Activated CD4-positive, alpha-beta T cell treated with anti-CD3 and anti-CD28 coated beads, Interleukin-2, amount 50 U/mL, for 48 hours (primary cell): ENCODE measurements around the gene TFG.

ENCODE experiments used
- DNase-seq, 2 experiments: peaks; one replicate each; pipeline ENCODE4 v3.0.0-alpha.2; 2020

Gene TFG

GRCh38 chr3:100708644-100708988, 678 bp upstream of the TFG start:
- no peak for DNase-seq

DNA sequence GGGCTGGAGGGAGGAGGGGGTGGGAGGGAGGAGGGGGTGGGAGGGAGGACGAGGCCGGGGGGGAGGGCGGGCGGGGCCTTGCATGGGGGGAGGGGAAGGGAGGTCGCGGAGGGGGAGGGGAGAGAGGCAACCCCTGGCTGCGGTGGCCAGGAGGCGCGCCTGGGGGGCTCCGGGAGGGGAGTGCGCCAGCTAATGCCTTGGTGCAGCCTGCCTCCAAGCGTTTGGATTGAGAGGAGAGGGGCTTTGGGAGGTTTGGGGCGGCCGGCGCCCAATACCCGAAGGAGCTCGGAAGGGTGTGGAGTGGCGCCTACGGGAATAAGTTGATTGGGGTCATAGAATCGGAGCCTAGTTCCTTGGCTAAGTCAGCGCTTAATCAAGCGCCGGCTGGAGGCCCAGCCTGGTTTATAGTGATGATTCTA, 557 bp downstream of the TFG start:
- DNase-seq = peak; percentile 27

DNA sequence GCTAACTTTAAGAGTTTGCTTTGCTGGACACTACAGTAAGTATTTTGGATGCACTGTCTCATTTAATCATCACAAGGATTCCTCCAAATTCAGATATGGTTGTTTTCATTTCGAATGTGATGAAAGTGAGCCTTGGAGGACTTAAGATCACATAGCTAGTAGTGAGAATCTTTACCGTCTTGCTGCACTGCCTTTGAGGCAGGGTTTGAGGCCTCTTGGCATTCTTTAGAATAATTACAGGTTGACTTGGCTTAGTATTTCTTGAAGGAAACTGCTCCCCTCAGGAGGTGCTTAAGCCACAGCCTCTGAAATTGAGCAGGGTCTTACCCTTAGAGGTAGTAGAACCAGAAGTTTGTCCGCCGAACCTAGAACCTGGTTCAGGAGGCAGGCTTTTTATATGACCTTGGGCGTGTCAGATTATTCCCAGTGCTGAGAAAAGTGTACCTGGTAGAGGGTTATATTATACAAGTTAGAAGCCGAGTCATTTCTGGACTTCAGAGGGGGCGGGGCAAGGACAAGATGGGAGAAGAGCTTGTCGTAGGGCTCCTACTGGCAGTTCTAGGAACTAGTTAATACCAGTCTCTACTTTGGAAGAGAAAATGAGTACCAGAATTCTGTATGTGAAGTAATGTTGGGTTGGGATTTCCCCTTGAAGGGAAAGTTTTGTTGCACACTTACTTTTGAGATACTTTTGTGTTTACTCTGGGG, 1.1 kb downstream of the TFG start:
- DNase-seq = peak; percentile 86 to 91

- no peak for DNase-seq
These were observed 5.9 kb downstream of the TFG start for GRCh38 chr3:100715176-100715575.

DNA sequence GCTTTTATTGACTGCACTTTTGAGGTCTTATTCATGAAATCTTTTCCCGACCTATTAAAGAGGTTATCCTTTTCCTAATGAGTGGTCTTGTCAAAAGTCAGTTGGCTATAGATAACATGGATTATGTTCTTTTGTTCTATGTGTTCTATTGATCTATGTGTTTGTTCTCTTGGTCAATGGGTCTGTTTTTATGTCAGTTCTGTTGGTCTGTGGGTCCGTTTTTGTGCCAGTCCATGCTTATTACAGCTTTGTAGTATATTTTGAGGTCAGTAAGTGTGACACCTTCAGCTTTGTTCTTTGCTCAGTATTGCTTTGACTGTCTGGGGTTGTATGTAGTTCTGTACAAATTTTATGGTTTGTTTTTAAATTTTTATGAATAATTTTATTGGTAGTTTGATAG, 7.8 kb downstream of the TFG start:
- no peak for DNase-seq

DNA sequence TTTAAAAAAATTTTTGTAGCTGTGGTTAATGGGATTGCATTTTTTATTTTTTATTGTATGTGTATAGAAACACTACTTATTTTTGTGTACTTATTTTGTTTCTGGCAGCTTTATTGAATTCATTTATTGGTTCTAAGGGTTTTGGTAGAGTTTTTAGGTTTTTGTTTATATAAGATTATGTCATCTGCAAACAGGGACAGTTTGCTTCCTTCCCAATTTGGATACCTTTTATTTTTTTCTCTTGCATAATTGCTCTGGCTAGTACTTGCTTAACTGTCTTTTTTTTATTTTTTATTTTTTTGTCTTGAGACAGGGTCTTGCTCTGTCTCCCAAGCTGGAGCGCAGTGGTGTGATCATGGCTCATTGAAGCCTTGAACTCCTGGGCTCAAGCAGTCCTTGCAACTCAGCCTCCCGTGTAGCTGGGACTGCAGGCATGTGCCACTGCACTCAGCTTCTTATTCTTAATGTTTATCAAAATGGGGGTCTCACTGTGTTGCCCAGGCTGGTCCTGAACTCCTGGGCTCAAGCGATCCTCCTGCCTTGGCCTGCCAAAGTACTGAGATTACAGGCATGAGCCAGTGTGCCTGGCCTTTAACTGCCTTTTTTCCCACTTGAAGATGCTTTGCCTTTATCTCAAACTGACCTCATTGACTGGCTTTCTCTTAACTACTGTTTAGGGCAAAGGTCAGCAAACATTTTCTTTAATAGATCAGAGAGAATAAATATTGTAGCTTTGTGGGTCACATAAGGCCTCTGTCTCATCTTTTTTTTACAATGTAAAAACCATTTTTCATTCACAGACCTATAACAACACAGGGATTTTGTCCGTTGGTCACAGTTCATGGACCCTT, 8.6 kb downstream of the TFG start:
- no peak for DNase-seq

DNA sequence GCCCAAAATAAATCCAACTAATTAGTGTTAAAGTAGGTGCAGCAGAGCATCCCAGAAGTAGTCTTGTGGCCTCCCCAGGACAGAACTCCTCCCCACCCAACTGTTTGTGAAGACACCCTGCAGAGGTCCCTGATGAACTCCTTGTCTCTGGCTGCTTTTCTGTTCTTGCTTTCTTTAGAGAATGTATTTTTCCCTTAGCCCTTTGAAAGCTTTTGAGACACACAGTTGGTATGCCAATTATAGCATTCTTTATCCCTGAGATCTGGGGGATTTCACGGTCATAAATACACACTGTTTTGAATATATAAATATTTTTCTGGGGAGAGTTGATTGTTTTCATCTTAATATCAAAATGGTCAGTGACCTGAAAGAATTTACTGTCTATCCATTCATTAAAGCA, 9.8 kb downstream of the TFG start:
- no peak for DNase-seq

- DNase-seq = no peak
These were observed 11.1 kb downstream of the TFG start for GRCh38 chr3:100720426-100720825.

- DNase-seq = no peak
These were observed 16.7 kb downstream of the TFG start for GRCh38 chr3:100725935-100726513.

DNA sequence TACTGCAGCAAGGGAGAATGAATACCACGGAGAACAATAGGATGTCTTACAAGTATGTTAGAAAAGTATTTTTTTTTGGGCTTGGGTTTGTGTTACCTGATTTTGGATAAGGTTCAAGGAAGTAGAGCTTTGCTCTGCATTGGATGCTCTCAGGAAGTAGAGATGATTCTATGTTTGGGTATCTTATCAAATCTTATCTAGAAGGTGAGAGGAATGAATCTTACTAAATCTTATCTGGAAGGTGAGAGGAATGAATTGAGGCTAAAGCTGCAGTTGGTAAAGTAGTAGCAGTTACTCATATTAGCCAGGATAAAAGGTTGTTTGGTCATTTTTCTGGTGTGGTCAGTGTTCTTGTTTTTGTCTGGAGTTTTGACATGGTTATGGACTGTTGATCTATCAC, 17.4 kb downstream of the TFG start:
- no peak for DNase-seq

- no peak for DNase-seq
These were observed 21.2 kb downstream of the TFG start for GRCh38 chr3:100730524-100730923.

GRCh38 chr3:100732435-100732834, 23.1 kb downstream of the TFG start:
- no peak for DNase-seq

GRCh38 chr3:100737334-100737733, 28.0 kb downstream of the TFG start:
- no peak for DNase-seq

GRCh38 chr3:100740207-100740606, 30.9 kb downstream of the TFG start:
- DNase-seq = no peak

DNA sequence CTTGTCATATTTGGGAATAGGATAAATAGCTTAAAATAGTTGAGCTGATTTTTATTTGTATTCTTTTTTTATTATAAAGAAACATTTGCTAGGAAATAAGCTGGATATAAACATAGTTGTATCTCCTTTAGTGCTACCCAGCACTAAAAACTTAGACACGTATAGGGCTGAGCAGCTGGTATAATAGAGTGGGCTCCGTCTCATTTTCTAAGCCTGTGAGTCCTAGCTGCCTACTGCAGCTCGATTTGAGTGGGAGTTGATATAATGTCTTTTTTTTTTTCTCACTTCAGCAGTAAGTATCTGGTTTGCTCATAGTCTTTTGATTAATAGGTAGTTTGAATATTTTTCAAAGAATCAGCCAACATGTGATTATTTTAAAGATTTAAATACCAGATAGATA, 34.2 kb downstream of the TFG start:
- no peak for DNase-seq

DNA sequence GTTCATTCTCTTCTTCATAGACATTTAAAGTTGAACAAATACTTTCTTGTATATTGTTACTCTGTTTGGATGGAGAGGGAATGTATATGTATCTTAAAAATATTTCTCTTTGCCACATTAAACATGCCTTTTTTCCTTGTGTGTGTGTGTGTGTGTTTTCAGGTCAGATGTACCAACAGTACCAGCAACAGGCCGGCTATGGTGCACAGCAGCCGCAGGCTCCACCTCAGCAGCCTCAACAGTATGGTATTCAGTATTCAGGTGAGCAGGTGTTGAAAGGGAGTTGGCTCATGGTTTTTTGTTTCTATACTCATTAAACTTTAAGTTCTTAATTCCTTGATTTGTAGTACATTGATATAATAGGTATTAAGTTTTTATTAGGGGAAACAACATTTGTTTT, 35.4 kb downstream of the TFG start:
- no peak for DNase-seq

DNA sequence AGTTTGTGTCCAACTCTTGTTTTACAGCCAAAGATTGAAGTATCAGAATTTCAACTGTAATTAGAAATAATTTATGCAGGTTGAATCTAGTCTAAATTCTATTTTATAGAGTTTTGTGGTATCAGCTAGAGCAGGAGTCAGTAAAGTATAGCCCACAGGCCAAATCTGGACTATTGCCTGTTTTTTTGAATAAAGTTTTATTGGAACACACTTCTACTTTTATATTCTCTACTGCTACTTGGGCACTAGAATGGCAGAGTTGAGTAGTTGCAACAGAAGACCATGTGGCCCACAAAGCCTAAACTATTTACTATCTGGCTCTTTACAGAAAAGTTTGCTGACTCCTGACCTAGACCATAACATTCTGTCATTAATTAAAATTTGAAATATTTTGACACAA, 36.3 kb downstream of the TFG start:
- no peak for DNase-seq

- no peak for DNase-seq
These were observed 36.8 kb downstream of the TFG start for GRCh38 chr3:100746092-100746491.

DNA sequence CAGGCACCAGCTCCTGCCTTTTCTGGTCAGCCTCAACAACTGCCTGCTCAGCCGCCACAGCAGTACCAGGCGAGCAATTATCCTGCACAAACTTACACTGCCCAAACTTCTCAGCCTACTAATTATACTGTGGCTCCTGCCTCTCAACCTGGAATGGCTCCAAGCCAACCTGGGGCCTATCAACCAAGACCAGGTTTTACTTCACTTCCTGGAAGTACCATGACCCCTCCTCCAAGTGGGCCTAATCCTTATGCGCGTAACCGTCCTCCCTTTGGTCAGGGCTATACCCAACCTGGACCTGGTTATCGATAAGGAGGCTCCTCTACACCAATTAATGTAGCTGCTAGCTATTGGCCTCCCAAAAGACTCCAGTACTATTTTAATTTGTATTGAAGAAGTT, 38.9 kb downstream of the TFG start:
- DNase-seq = no peak

DNA sequence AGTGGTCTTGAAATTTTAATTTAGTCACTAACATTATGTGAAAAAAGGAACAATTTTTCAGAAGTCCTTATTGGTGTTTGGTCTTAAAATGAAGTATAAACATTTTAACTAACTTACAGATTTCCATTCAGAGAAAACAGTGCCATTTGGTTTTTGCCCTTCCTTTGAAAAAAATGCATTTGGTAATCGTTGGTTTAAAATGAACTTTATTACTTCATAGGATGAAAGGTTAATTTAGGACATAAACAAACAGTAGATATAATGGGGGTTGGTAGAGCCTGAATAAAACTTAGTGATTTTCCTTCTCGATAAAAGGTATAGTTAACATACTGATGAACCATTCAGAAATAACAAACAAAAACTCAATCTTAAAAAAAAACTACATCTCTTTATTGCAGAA, 39.7 kb downstream of the TFG start:
- DNase-seq = no peak

DNA sequence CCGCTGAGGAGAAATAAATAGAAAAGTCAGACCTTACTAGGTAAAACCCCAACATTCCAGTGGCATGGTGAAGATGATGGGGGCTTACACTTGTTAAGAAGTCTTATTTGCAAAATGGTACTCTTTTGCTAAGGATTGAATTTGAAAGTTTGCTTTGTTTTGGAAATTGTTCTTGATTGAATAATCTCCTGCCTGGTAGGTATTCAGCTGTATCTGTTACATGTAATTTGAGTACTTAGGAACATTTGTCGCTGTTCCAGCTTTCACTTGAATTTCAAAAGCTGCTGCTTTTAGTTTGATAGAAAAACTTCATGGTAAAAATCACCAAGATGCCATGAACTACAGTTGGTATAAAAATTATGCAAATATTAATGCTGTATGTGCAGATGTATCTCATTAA, 44.6 kb downstream of the TFG start:
- DNase-seq = no peak

- no peak for DNase-seq
These were observed 45.5 kb downstream of the TFG start for GRCh38 chr3:100754563-100755334.

GRCh38 chr3:100756441-100756840, 47.1 kb downstream of the TFG start:
- DNase-seq = no peak

DNA sequence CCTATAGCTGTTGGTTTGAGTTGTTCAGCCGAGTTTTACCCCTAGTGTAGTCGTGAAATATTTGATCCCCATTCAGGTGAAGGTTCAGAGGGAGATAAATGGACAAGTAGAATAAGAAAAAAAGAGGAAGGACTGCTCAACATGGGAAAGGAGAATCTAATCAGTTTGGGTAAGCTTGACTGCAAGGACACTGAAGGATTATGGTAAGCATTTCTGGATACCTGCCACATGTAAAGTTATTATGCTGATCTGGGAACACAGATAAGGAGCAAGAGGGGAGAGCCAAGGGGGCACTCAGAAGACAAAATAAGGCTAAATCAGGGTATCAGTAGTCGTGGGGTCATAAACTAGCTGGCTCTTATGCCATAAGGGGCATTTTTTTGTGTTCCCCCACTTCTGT, 49.9 kb downstream of the TFG start:
- no peak for DNase-seq
